Fibroblast of villous mesenchyme (primary cell): ENCODE data around the gene ING4. TPM values are rescaled to one million over a fixed set of nuclear protein-coding genes. Genes with fewer than 3 reads are reported as not detected.

Experiments
- DNase-seq: peaks from one replicate; pipeline ENCODE4 v3.0.0-alpha.2; 2010; ENCODE audit warnings: low read depth
- H3K4me3 ChIP-seq: 2 replicates; pipeline ENCODE4 v1.5.1; 2011; ENCODE audit warnings: low read depth, mild to moderate bottlenecking, low read length
- CTCF ChIP-seq: IDR thresholded peaks from 2 replicates; pipeline ENCODE4 v1.5.1; 2012; ENCODE audit warnings: low read depth, mild to moderate bottlenecking, low read length; ENCODE audit not compliant: insufficient read depth
- total RNA-seq: library from RNA; depleted of rRNA; stranded (reverse); fragments of >200 nt; gene quantifications from 2 replicates; pipeline ENCODE4 v1.2.3, GENCODE V29; 2012

ING4 gene
- total RNA-seq, 1 donor: 25.5 TPM

- peak overlapping the region; percentile 97 for H3K4me3 ChIP-seq
- no peak for DNase-seq
- no peak for TF ChIP-seq CTCF
Observed at GRCh38 chr12:6662602-6662905, 365 bp downstream of the ING4 start.

GRCh38 chr12:6653987-6654386, 8.9 kb downstream of the ING4 start:
- DNase-seq: no peak
- H3K4me3 ChIP-seq: no peak overlapping the region
- TF ChIP-seq CTCF: no peak

- DNase-seq: no peak
- TF ChIP-seq CTCF: no peak
Observed at GRCh38 chr12:6653342-6653741, 9.6 kb downstream of the ING4 start.

DNA sequence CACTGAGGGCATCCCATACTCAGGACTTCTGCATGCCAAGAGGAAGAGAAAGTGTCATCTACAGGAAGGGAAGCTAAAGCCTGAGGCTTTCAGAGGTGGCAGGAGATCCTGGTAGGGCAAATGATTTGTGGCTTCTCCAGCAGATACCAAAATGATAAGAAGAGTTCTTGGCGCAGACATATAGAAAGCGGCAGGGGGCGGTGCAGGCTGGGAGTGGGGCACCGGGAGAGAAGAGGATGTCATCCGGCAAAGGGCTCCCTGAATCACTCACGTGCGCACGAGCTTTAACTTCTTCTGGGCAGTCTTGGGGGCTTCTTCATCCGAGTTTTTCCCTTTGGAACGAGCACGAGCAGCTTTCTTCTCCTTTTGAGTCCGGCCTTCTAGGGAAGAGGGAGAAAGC, 10.5 kb downstream of the ING4 start:
- no peak for TF ChIP-seq CTCF
- no peak for DNase-seq
- H3K4me3 ChIP-seq: no peak overlapping the region

More at GRCh38 chr12:6653342-6653741, 9.6 kb downstream of the ING4 start:
- no peak overlapping the region for H3K4me3 ChIP-seq

GRCh38 chr12:6650832-6651231, 12.1 kb downstream of the ING4 start:
- no peak for DNase-seq
- H3K4me3 ChIP-seq: no peak overlapping the region
- TF ChIP-seq CTCF: no peak

DNA sequence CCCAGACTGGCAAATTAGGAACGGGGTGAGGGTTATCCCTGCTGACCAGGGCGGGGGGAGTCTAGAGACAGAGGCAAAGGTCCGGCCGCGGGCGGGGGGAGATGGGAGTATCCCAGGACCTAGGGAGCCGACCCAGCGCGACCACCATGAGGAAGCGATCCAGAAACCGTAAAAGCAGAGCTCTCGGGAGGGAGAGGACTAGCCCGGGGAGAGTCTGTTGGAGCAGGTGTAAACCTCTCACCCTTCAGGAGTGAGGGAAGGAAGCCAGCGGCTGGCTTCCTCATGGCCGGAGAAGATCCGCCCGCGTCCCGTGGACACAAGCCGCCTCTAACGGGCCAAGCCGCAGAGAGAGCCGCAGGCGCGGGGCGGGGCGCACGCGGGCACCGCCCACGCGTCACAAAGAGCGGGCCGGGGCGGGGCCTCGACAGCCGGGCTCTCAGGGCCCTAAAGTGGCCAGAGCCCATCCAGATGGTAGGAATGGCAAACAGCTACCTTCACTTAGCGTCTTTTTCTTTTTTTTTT, 15.8 kb downstream of the ING4 start, which contains the start of gene ACRBP:
ACRBP (minus strand) TSS at position 350 of the 522 bp plus-strand sequence; CDS start at position 284, 66 bp downstream.
- H3K4me3 ChIP-seq: peak within 1 kb of the TSS; percentile 49
- peak; percentile 57 for DNase-seq
- no peak for TF ChIP-seq CTCF
